Measurements from ENCODE around the gene TM2D1.
A peak's percentile ranks its signal among the peaks of the same experiment; 100 is the strongest.
"Not testable (repeated sequence)": the region's sequence is repeated elsewhere in the genome, so short reads cannot be mapped to it uniquely, and the experiment has no call there.

The TM2D1 gene

DNA sequence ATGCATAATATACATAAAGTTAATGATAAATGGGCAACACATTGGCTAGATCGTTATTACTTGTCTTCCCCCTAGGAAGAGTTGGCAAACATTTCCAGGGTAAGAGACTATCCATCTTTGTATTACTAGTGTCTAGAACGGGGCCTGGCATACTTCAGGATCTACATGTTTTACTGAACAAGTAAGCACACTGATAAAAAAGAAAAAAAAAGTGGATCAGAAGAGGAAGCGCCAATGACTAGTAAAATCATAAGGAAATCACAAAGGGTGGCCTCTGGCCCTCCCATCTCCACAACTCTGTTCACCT lies 482 bp downstream of the TM2D1 start:
- no peak for TF ChIP-seq CTCF (IDR thresholded peaks at IDR 0.05; ENCODE audit: low read depth, low read length, missing control alignments)
- no peak for DNase-seq (ENCODE audit: low read depth)
- H3K4me3 ChIP-seq (ENCODE audit: low read depth, low read length) = peak overlapping the region; percentile 90

- H3K4me3 ChIP-seq (ENCODE audit: low read depth, low read length); DNase-seq (ENCODE audit: low read depth): not testable (repeated sequence)
Measured at GRCh38 chr1:61718996-61719663, 5.8 kb downstream of the TM2D1 start.

GRCh38 chr1:61711969-61712368 lies 13.0 kb downstream of the TM2D1 start:
- no peak for DNase-seq (ENCODE audit: low read depth)
- H3K4me3 ChIP-seq (ENCODE audit: low read depth, low read length) = no peak overlapping the region
- no peak for TF ChIP-seq CTCF (IDR thresholded peaks at IDR 0.05; ENCODE audit: low read depth, low read length, missing control alignments)

DNA sequence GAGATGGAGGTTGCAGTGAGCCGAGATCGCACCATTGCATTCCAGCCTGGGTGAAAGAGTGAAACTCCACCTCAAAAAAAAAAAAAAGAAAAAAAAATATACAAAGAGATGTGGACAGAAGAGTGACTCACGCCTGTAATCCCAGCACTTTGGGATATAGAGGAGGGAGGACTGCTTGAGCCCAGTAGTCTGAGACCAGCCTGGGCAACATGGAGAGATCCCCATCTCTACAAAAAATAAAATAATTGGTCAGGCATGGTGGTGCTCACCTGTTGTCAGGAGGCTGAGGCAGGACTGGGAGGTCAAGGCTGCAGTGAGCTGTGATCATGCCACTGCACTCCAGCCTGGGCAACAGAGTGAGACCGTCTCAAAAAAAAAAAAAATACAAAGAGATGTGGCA lies 13.7 kb downstream of the TM2D1 start:
- DNase-seq (ENCODE audit: low read depth); H3K4me3 ChIP-seq (ENCODE audit: low read depth, low read length): not testable (repeated sequence)

GRCh38 chr1:61709908-61710289 lies 15.0 kb downstream of the TM2D1 start:
- no peak for DNase-seq (ENCODE audit: low read depth)
- H3K4me3 ChIP-seq (ENCODE audit: low read depth, low read length) = no peak overlapping the region
- TF ChIP-seq CTCF (IDR thresholded peaks at IDR 0.05; ENCODE audit: low read depth, low read length, missing control alignments) = no peak

DNA sequence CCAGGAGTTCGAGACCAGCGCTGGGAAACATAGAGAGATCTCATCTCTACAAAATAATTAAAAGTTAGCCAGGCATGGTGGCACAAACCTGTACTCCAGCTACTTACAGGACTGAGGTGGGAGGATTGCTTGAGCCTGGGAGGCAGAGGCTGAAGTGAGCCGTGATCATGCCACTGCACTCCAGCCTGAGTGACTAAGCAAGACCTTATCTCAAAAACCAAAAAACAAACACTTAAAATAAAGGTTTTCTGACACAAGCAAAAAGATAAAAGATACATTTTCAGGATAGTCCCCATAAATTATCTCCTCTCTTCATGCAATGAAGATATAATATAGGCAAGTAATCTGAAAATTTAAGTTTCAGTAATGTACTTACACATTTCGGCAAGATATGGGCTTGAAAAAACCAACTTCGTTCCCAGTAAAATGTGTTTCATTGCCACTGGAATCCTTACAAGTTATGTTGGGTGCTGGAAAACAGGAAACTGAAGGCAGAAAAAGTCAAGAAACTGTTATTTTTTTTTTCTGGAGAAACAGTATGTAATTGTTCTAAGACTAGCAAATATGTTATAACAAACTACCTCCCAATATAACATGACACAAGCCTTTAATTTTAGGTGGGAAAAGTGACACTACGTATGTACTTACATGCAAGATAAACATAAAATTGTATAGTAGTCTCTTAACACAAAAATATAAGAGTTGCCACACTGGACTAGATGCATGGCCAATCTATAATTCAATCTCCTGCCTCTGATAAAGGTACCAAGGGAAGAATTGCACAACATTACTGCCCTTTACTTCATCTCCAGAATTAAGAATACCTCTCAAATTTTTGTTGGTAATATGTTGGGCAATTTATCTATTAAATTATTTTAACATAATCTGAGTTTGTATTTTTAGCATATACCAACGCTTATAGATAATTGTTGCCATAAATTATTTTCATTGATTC lies 15.7 kb downstream of the TM2D1 start:
- no peak for TF ChIP-seq CTCF (IDR thresholded peaks at IDR 0.05; ENCODE audit: low read depth, low read length, missing control alignments)

GRCh38 chr1:61699911-61700851 lies 24.8 kb downstream of the TM2D1 start:
- H3K4me3 ChIP-seq (ENCODE audit: low read depth, low read length) = no peak overlapping the region
- no peak for TF ChIP-seq CTCF (IDR thresholded peaks at IDR 0.05; ENCODE audit: low read depth, low read length, missing control alignments)
- no peak for DNase-seq (ENCODE audit: low read depth)

More for the DNA sequence above, 15.7 kb downstream of the TM2D1 start:
- DNase-seq (ENCODE audit: low read depth) = no peak
- no peak overlapping the region for H3K4me3 ChIP-seq (ENCODE audit: low read depth, low read length)

Data from GM12864 (cell line).